Karpas-422 (cell line): ENCODE results near the gene CACFD1. TPM values are rescaled to one million over a fixed set of nuclear protein-coding genes. Genes with fewer than 3 reads are reported as not detected.

Source experiments
- DNase-seq: peaks from one replicate; pipeline ENCODE4 v3.0.0-alpha.2; 2015
- H2AFZ ChIP-seq: fragments of 200-600 bp; sonication (generic); 2 replicates; pipeline ENCODE4 v1.6.1; 2014; ENCODE audit warnings: antibody characterized with exemption, low read length, mixed read lengths
- H3K27ac ChIP-seq: fragments of 200-600 bp; sonication (generic); 2 replicates; pipeline ENCODE4 v1.5.1; 2014; ENCODE audit warnings: mild to moderate bottlenecking, low read length, moderate library complexity
- H3K27me3 ChIP-seq: fragments of 200-600 bp; sonication (generic); 2 replicates; pipeline ENCODE4 v1.6.1; 2014; ENCODE audit warnings: low read length, mixed read lengths
- H3K36me3 ChIP-seq: fragments of 200-600 bp; sonication (generic); 2 replicates; pipeline ENCODE4 v1.6.1; 2014; ENCODE audit warnings: low read length, mixed read lengths; ENCODE audit not compliant: insufficient read depth
- H3K4me1 ChIP-seq: fragments of 200-600 bp; sonication (generic); 2 replicates; pipeline ENCODE4 v1.6.1; 2014; ENCODE audit warnings: mild to moderate bottlenecking, low read length, mixed read lengths
- H3K4me2 ChIP-seq: fragments of 200-600 bp; sonication (generic); 2 replicates; pipeline ENCODE4 v1.6.1; 2014; ENCODE audit warnings: low read length, low read depth, mild to moderate bottlenecking; ENCODE audit not compliant: poor library complexity, severe bottlenecking
- H3K4me3 ChIP-seq: fragments of 200-600 bp; sonication (generic); 2 replicates; pipeline ENCODE4 v1.5.1; 2014; ENCODE audit warnings: mild to moderate bottlenecking, antibody characterized with exemption, low read length, mixed read lengths
- H3K79me2 ChIP-seq: fragments of 200-600 bp; sonication (generic); 2 replicates; pipeline ENCODE4 v1.6.1; 2014; ENCODE audit warnings: mild to moderate bottlenecking, low read length, mixed read lengths
- H3K9ac ChIP-seq: fragments of 200-600 bp; sonication (generic); 2 replicates; pipeline ENCODE4 v1.6.0; 2014; ENCODE audit warnings: low read length
- H3K9me2 ChIP-seq: fragments of 200-600 bp; sonication (generic), shearing (Covaris generic); replicated peaks from 2 replicates; pipeline ENCODE4 v1.6.0; 2014; ENCODE audit warnings: mild to moderate bottlenecking, low read length, moderate library complexity; ENCODE audit not compliant: insufficient read depth
- H3K9me3 ChIP-seq: fragments of 300-700, 200-600 bp; sonication (generic); 2 replicates; pipeline ENCODE4 v1.6.1; 2014; ENCODE audit warnings: low read length, mixed read lengths
- H4K20me1 ChIP-seq: fragments of 200-600 bp; sonication (generic); 2 replicates; pipeline ENCODE4 v1.6.1; 2014; ENCODE audit warnings: mild to moderate bottlenecking, antibody characterized with exemption, low read length, low read depth; ENCODE audit not compliant: insufficient read depth
- total RNA-seq: library from RNA; depleted of rRNA; stranded (reverse); fragments of >200 nt; shearing (Covaris generic); gene quantifications from 2 replicates; pipeline ENCODE4 v1.2.3, GENCODE V29; 2014; ENCODE audit warnings: low replicate concordance; rRNA removed

CACFD1 gene
- total RNA-seq, 1 experiment from 2014 or later: 4.5 TPM

- Histone ChIP-seq H3K36me3 (no peaks in the 10 kb centered on the region), H3K79me2 (no peaks in the 10 kb centered on the region), H3K9me3 (no peaks in the 10 kb centered on the region), H3K4me3 (no peak overlapping the region), H3K9ac (no peak overlapping the region), H3K4me1 (no peaks in the 10 kb centered on the region), H3K27me3 (no peaks in the 10 kb centered on the region), H3K9me2 (no peaks in the 10 kb centered on the region), H4K20me1 (no peaks in the 10 kb centered on the region; the same call in 1 of the 2 replicates), H3K4me2 (no peak overlapping the region), H2AFZ (no peak overlapping the region), H3K27ac (no peak overlapping the region)
- DNase-seq: no peak
Measured at GRCh38 chr9:133520121-133520835, 60.5 kb downstream of the CACFD1 start.

Other genes starting within 250 kb of the CACFD1 start
- gene ABO, start 184.8 kb upstream of the CACFD1 start, total RNA-seq: not detected in 2 replicates
- gene SURF6, start 123.8 kb upstream of the CACFD1 start, total RNA-seq: 5.6 and 22.9 TPM in 2 replicates
- gene MED22, start 111.8 kb upstream of the CACFD1 start, total RNA-seq: 13.6 and 30.6 TPM in 2 replicates
- 2,407 and 2,991 TPM in 2 replicates for gene RPL7A, start 111.8 kb upstream of the CACFD1 start, total RNA-seq
- 35.6 and 40.0 TPM in 2 replicates for gene SURF1, start 103.5 kb upstream of the CACFD1 start, total RNA-seq
- gene SURF2, start 103.4 kb upstream of the CACFD1 start, total RNA-seq: 20.0 and 52.9 TPM in 2 replicates
- 81.1 and 84.1 TPM in 2 replicates for gene SURF4, start 83.9 kb upstream of the CACFD1 start, total RNA-seq
- 0.93 and 0.97 TPM in 2 replicates for gene STKLD1, start 83.6 kb upstream of the CACFD1 start, total RNA-seq
- 10.5 and 41.9 TPM in 2 replicates for gene REXO4, start 42.0 kb upstream of the CACFD1 start, total RNA-seq
- gene ADAMTS13, start 37.6 kb upstream of the CACFD1 start, total RNA-seq: 0.34 and 1.3 TPM in 2 replicates
- gene SLC2A6, start 19.1 kb downstream of the CACFD1 start, total RNA-seq: 10.6 and 32.0 TPM in 2 replicates
- gene MYMK, start 65.0 kb downstream of the CACFD1 start, total RNA-seq: not detected in 2 replicates
- gene ADAMTSL2, start 74.7 kb downstream of the CACFD1 start, total RNA-seq: not detected in 2 replicates
- gene FAM163B, start 149.4 kb downstream of the CACFD1 start, total RNA-seq: not detected in 2 replicates
- not detected in 2 replicates for gene DBH, start 176.4 kb downstream of the CACFD1 start, total RNA-seq